ENCODE measurements around the gene FAM47E. TPM values are rescaled to one million over a fixed set of nuclear protein-coding genes. Genes with fewer than 3 reads are reported as not detected.

The FAM47E gene
- total RNA-seq, 4 donors from 2014 or later, result 0.56 to 6.8 (median 3.8) TPM

- TF ChIP-seq CTCF (IDR thresholded peaks at IDR 0.05 in 4 of 5, conservative IDR thresholded peaks at IDR 0.05 in 1 of 5) (no peak), POLR2A (IDR thresholded peaks at IDR 0.05) (no peak)
- DNase-seq, result no peak
- intact Hi-C loops (cut with DNase I; ENCODE audit: low total_unique reads) (no loop called here), in situ Hi-C loops (cut with MboI; ENCODE audit: low sequenced_read_pairs in 4 of 4) (loop anchor here in 1 of 4 donors (10.0 kb wide), 1 partner anchor 103 kb away; no protein-coding TSS in a partner anchor)
- Histone ChIP-seq H3K27me3 (no peaks in the 10 kb centered on the region), H3K9me3 (no peaks in the 10 kb centered on the region), H3K36me3 (no peaks in the 10 kb centered on the region), H3K4me3 (no peak overlapping the region), H3K27ac (peak overlapping the region in 1 of 4 donors; percentile 95), H3K4me1 (peaks cover 26 to 43% of the 10 kb centered on the region in 2 donors)
- no peak for ATAC-seq
These were observed 46.7 kb downstream of the FAM47E start for GRCh38 chr4:76298227-76298626.

GRCh38 chr4:76300012-76300411, 48.5 kb downstream of the FAM47E start:
- in situ Hi-C loops (cut with MboI; ENCODE audit: low sequenced_read_pairs in 4 of 4), result loop anchor here in 3 of 4 donors (25.0 kb wide), 1 partner anchor 113 kb away; no protein-coding TSS in a partner anchor
- peak overlapping the region; percentile 84 to 97 (median 92) for H3K27ac ChIP-seq

GRCh38 chr4:76301068-76301774, 49.7 kb downstream of the FAM47E start:
- Histone ChIP-seq H3K4me3 (no peak overlapping the region), H3K27me3 (no peaks in the 10 kb centered on the region), H3K36me3 (no peaks in the 10 kb centered on the region), H3K9me3 (no peaks in the 10 kb centered on the region), H3K4me1 (peaks cover 39 to 49% of the 10 kb centered on the region in 2 donors), H3K27ac (peak overlapping the region; percentile 84 to 97 (median 92))
- in situ Hi-C loops (cut with MboI; ENCODE audit: low sequenced_read_pairs in 4 of 4) (loop anchor here in 3 of 4 donors (25.0 kb wide), 1 partner anchor 114 kb away; no protein-coding TSS in a partner anchor), intact Hi-C loops (cut with DNase I; ENCODE audit: low total_unique reads) (loop anchor here (1.0 to 10.0 kb wide), 4 partner anchors 50 to 556 kb away; partner anchors contain the start of gene FAM47E)
- ATAC-seq (peak; percentile 92 to 95), DNase-seq (peak; percentile 77 to 88)
- TF ChIP-seq CTCF (IDR thresholded peaks at IDR 0.05 in 4 of 5, conservative IDR thresholded peaks at IDR 0.05 in 1 of 5), result no peak
- peak in 1 of 2 donors; percentile 34 for TF ChIP-seq POLR2A (IDR thresholded peaks at IDR 0.05)

More at GRCh38 chr4:76300012-76300411, 48.5 kb downstream of the FAM47E start:
- TF ChIP-seq POLR2A (IDR thresholded peaks at IDR 0.05), result no peak
- TF ChIP-seq CTCF (IDR thresholded peaks at IDR 0.05 in 4 of 5, conservative IDR thresholded peaks at IDR 0.05 in 1 of 5), result no peak
- no peak for ATAC-seq
- no peak for DNase-seq
- Histone ChIP-seq H3K9me3 (no peaks in the 10 kb centered on the region), H3K4me3 (no peak overlapping the region), H3K27me3 (no peaks in the 10 kb centered on the region), H3K4me1 (peaks cover 30 to 42% of the 10 kb centered on the region in 2 donors), H3K36me3 (no peaks in the 10 kb centered on the region)
- intact Hi-C loops (cut with DNase I; ENCODE audit: low total_unique reads), result loop anchor here (5.0 to 10.0 kb wide), 3 partner anchors 205 to 555 kb away; no protein-coding TSS in a partner anchor

GRCh38 chr4:76301775-76302162, 50.2 kb downstream of the FAM47E start:
- Histone ChIP-seq H3K4me1 (peaks cover 39 to 49% of the 10 kb centered on the region in 2 donors), H3K4me3 (no peak overlapping the region), H3K27ac (peak overlapping the region; percentile 84 to 97 (median 92)), H3K27me3 (no peaks in the 10 kb centered on the region), H3K9me3 (no peaks in the 10 kb centered on the region), H3K36me3 (no peaks in the 10 kb centered on the region)
- intact Hi-C loops (cut with DNase I; ENCODE audit: low total_unique reads) (loop anchor here (1.0 to 10.0 kb wide), 4 partner anchors 50 to 557 kb away; partner anchors contain the start of gene FAM47E), in situ Hi-C loops (cut with MboI; ENCODE audit: low sequenced_read_pairs in 4 of 4) (loop anchor here in 3 of 4 donors (25.0 kb wide), 1 partner anchor 114 kb away; no protein-coding TSS in a partner anchor)
- no peak for DNase-seq
- peak; percentile 17 to 22 for ATAC-seq
- TF ChIP-seq CTCF (IDR thresholded peaks at IDR 0.05 in 4 of 5, conservative IDR thresholded peaks at IDR 0.05 in 1 of 5) (no peak), POLR2A (IDR thresholded peaks at IDR 0.05) (no peak)

Data from gastrocnemius medialis (tissue), 4 donors.